Endometrial microvascular endothelial cells (primary cell): ENCODE measurements around the gene PAPOLB. TPM values are rescaled to one million over a fixed set of nuclear protein-coding genes. Genes with fewer than 3 reads are reported as not detected.

Experiments used
- in situ Hi-C: cut with HindIII; loops from 2 replicates; pipeline ENCODE4 v1.10.0; 2017; ENCODE audit warnings: low sequenced_read_pairs, low pct_unique_long_range_greater_than_20kb; ENCODE audit errors: inconsistent ontology term
- total RNA-seq: library from RNA; depleted of rRNA; stranded (reverse); fragments of >200 nt; gene quantifications from one replicate; pipeline ENCODE4 v1.2.3, GENCODE V29; 2015; ENCODE audit errors: inconsistent ontology term

PAPOLB gene
- total RNA-seq, 1 donor from 2014 or later: not detected

DNA sequence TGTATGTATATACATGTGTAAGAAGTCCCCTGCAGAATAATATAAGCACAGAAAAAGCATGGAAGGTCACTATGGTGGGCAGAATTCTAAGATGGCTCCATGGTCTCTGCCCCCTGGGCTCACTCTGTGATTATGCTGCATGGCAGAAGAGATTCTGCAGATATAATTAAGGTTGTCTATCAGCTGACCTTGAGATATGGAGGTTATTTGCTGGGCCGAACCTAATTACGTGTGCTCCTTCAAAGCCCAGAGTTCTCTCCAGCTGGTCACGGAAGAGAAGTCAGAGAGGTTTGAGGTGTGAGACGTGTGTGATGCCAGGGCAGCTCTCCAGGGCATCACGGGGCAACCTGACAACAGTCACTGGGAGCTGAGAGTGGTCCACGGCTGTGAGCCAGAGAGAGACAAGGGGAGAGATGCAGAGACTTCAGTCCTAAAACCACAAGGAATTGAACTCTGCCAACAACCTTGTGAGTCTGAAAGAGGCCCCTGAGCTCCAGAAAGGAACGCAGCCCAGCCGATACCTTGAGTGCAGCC, 11.5 kb downstream of the PAPOLB start:
- in situ Hi-C loops: no loop called here

DNA sequence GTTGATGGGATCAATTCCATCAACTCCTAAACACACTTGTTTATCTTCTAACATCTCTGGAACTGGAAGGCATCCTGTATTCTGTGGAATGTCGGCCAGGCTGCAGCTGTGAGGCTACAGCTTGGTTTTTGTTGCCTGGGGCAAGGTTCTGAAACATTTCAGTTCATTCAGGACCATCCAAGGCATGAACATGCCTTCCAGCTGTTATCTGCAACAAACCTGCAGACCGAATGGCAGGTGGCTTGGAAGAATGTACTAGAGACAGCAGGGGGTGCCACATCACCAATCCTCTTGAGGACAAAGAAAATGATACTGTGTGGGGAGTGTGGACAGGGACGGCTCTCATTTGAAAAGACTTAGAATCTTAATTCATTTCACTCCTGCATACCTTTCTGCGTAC, 12.4 kb downstream of the PAPOLB start:
- in situ Hi-C loops: no loop called here

- in situ Hi-C loops: no loop called here
Observed at GRCh38 chr7:4845740-4846142, 16.1 kb downstream of the PAPOLB start.

- in situ Hi-C loops: no loop called here
Observed at GRCh38 chr7:4842319-4843064, 19.3 kb downstream of the PAPOLB start.

- in situ Hi-C loops: no loop called here
Observed at GRCh38 chr7:4841836-4842235, 20.0 kb downstream of the PAPOLB start.

GRCh38 chr7:4841007-4841784, 20.6 kb downstream of the PAPOLB start:
- in situ Hi-C loops: no loop called here

DNA sequence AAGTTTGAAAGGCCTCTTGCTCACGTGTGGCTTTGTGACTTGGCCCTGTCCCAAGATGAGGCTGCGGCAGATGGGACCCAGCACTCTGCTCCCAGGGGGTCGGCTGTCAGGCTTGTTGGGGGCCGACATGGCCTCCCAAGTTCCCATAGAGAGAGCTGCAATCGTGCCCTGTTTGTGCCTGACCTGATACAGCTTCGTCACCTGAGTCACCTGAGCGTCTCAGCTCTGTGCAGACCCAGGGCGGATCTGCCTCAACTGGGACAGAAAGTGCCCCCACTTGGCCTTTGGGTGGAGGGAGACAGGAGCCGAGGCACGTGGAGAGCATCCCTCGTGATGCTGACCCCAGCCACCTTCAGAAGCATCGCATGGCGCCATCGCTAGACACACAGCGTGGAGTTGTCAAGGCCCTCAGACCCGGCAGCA, 21.7 kb downstream of the PAPOLB start:
- in situ Hi-C loops: no loop called here

DNA sequence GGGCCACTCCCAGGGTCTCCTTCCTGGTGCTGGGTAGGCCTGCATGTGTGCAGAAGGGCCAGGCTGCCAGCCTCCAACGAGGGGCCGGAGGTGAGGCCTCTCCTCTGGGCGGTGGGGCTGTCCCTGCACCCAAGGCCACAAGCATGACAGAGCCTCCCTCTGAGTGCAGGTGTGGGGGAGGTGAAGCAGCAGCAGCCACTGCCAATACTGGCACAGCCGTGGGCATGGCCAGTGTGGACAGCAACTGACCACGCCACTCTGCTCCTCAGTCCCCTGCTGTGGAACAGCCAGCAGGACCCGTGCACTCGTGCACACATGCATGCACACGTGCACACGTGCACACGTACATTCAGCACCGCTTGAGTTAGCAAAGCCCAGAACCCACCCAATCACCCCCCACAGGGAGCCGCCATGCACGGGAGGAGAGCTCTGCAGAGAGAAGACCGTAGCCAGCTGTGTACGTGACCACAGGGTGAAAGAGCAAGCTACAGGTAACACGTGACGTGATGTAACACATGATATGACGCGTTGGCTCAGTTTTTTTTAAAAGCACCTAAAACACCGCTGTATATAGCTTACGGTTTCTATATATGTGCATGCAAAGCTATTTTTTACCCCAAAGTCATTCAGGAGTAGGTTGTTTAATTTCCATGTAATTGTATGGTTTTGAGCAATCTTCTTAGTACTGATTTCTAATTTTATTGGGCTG, 23.1 kb downstream of the PAPOLB start:
- in situ Hi-C loops: no loop called here

- in situ Hi-C loops: no loop called here
Observed at GRCh38 chr7:4837803-4838625, 23.8 kb downstream of the PAPOLB start.

GRCh38 chr7:4837041-4837802, 24.6 kb downstream of the PAPOLB start:
- in situ Hi-C loops: no loop called here

DNA sequence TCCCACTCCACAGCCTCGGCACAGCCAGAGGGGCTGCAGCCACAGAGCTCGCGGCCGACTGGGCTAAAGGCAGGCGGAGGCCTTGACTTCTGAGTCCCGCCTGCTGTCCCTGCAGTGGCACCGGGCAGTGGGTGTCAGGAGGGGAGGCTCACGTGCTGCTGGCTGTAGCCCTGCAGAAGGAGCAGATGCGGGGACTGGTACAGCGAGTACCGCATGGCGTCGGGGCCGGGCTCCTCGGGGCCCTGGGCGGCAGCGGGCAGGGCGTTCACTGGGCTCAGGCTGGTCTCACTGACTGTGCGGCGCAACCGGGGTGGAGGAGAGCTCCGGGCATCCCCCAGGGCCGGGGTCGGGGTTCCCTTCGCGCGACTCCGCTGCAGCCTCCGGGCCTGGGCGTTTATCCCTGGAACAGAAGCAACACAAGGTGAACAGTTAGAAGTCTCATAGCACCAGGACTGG, 25.6 kb downstream of the PAPOLB start:
- in situ Hi-C loops: no loop called here

DNA sequence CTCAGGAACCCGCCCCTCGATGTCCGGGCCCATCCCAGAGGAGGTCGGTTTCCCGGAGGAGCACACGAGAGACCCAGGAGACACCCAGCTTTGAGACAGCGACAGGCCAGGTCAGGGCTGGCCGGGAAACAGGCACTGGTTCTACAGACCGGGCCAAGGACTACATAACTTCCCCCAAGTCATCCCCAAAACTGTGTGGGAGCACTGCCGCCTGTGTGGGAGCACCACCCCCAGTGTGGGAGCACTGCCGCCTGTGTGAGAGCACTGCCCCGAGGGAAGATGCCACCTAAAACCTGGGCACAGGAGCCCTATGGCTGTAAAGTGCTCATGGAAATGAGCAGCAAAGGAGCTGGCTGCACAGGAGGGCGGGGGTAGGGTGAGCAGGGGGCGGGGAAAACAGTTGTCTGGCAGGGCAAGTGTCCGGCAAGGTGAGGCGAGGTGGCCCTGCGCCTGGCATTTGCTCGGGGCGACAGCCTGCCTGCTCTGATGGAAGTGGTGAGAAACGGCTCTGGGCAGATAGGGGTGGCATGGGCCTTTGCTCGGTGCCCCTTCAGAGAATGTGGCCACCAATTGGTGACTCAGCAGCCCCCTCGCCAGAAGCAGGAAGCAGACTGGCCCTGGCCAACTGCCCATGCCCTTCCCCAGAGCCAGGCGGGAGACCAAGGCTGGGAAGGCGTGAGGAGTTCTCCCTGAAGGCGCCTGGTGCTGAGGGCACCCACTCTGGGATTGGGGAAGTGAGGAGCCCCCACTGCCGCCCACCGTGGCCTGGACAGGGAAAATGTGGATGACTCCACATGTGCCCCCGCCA, 26.2 kb downstream of the PAPOLB start:
- in situ Hi-C loops: no loop called here

DNA sequence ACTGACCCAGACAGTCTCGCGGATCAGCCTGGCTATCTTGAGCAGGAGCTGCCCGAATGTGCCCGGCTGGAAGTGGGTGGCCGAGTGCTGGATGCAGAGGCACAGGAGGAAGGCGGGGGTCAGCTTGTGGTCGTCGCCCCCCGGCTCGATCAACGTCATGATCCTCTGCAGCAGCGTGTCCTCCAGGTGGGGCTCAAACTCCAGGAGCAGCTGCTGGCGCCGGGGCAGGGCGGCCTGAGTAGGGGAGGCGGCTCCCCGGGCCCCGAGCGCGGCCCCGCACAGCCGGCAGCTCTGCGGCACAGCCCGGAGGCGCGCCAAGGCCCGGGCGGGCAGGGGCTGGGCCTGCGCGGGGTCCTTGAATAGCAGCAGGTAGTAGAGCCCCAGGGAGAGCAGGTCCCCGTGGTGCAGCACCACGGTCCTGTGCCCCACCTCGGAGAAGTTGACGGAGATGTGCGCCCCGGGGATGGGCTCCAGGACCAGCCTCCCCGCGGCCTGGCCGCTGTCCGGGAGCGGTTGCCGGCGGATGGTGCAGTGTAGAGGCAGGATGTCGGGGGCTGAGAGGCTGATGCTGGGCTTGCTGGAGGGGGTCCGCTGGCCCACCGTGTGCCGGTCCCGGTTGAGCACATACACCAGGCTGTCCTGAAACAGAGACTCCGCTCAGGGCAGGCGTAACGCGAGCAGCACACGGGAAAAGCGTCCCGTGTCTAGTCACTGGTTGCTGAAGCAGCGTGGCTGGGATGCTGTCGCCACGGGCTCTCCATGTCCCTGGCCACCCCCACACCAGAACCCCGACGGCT, 27.0 kb downstream of the PAPOLB start:
- in situ Hi-C loops: no loop called here

DNA sequence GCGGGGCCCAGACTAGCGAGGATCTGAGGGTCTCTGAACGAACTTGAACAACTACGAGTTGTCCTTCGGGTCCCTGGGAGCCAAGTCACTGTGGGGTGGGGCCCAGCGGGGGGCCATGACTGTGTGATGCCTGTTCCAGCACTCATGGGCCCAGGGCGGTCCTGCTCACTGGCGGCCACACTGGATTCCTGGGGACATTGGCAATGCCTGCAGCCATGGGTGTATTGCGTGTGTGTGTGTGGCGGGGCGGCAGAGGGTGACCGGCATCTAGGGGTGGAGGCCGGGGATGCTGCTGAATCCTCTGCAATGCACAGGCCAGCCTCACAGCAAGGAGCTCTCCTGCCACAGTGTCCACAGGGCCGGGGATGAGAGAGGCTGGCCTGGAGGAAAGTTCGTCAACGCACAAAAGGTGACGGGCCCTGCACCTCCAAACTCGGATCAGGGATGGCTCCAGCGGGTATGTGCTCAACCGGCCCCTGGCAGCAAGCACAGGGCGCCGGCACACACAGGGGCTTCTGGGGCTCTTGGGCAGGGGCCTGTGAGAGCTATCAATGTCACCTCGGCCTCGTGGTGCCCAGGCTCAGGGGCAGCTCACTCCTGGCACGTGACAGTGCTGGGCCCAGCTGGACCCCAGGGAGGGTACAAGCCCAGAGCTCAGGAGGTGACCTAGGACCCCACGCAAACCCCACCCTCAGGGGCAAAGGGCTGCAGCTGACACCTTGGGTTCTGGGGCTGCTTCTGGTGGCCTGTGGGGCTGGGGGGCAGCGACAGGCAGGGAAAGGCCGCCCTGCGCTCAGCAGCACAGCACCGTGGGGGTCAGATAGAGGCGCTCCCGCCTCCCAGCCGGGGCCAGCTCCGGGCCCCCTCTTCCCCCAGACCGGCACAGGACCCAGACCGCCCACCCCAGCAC, 27.9 kb downstream of the PAPOLB start:
- in situ Hi-C loops: no loop called here

- in situ Hi-C loops: no loop called here
Observed at GRCh38 chr7:4833176-4833575, 28.7 kb downstream of the PAPOLB start.
